ENCODE data around the gene KCNK10. TPM values are rescaled to one million over a fixed set of nuclear protein-coding genes. Genes with fewer than 3 reads are reported as not detected.

Gene KCNK10
- total RNA-seq, 1 donor, result under 0.01 TPM

DNA sequence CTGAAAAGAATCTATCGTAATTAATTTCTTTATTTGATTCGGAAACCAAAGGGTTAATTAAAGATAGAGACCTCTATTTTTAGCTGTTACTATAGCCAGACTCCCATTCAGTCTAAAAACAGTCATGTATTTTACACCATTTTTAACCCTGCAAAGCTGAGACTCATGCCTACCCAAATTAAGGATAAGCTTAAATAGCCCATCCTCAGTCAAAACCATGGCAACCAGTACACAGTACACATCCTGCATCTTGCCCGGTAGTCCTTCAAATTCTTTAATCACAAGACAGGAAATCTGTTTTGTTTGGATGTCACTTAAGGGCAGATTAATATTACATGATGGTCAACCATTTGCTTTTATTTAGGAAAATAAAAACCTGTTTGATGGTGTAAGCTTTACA is 25.5 kb upstream of the KCNK10 start:
- TF ChIP-seq CTCF (IDR thresholded peaks at IDR 0.05; ENCODE audit: extremely low read depth, low read depth, low read length), result no peak
- Histone ChIP-seq H4K20me1 (ENCODE audit: insufficient read depth, low read length) (no peaks in the 10 kb centered on the region), H2AFZ (ENCODE audit: low read length) (no peak overlapping the region), H3K27ac (ENCODE audit: low read depth, low read length) (no peak overlapping the region), H3K4me3 (ENCODE audit: insufficient read depth, low read length) (no peak overlapping the region), H3K9me3 (ENCODE audit: low read depth, low read length) (no peaks in the 10 kb centered on the region), H3K79me2 (ENCODE audit: insufficient read depth, low read length) (no peaks in the 10 kb centered on the region), H3K36me3 (ENCODE audit: insufficient read depth, low read length) (no peaks in the 10 kb centered on the region), H3K27me3 (ENCODE audit: insufficient read depth, low read length) (no peaks in the 10 kb centered on the region), H3K4me2 (ENCODE audit: insufficient read depth, low read length) (no peak overlapping the region), H3K4me1 (ENCODE audit: insufficient read depth, low read length) (no peaks in the 10 kb centered on the region)
- DNase-seq (ENCODE audit: insufficient read length, low spot score, missing footprints), result no peak

GRCh38 chr14:88346048-88346639 is 23.1 kb upstream of the KCNK10 start:
- H3K4me2 ChIP-seq (ENCODE audit: insufficient read depth, low read length), result no peak overlapping the region
- DNase-seq (ENCODE audit: insufficient read length, low spot score, missing footprints), result no peak
- TF ChIP-seq CTCF (IDR thresholded peaks at IDR 0.05; ENCODE audit: extremely low read depth, low read depth, low read length), result no peak

GRCh38 chr14:88342980-88343379 is 19.9 kb upstream of the KCNK10 start:
- Histone ChIP-seq H3K4me3 (ENCODE audit: insufficient read depth, low read length) (no peak overlapping the region), H3K79me2 (ENCODE audit: insufficient read depth, low read length) (no peaks in the 10 kb centered on the region), H3K36me3 (ENCODE audit: insufficient read depth, low read length) (no peaks in the 10 kb centered on the region)

More at GRCh38 chr14:88346048-88346639, 23.1 kb upstream of the KCNK10 start:
- Histone ChIP-seq H3K4me1 (ENCODE audit: insufficient read depth, low read length) (no peaks in the 10 kb centered on the region), H4K20me1 (ENCODE audit: insufficient read depth, low read length) (no peaks in the 10 kb centered on the region), H3K27ac (ENCODE audit: low read depth, low read length) (no peak overlapping the region), H3K4me3 (ENCODE audit: insufficient read depth, low read length) (no peak overlapping the region), H2AFZ (ENCODE audit: low read length) (no peak overlapping the region), H3K36me3 (ENCODE audit: insufficient read depth, low read length) (no peaks in the 10 kb centered on the region), H3K27me3 (ENCODE audit: insufficient read depth, low read length) (no peaks in the 10 kb centered on the region), H3K9me3 (ENCODE audit: low read depth, low read length) (no peaks in the 10 kb centered on the region), H3K79me2 (ENCODE audit: insufficient read depth, low read length) (no peaks in the 10 kb centered on the region)

DNA sequence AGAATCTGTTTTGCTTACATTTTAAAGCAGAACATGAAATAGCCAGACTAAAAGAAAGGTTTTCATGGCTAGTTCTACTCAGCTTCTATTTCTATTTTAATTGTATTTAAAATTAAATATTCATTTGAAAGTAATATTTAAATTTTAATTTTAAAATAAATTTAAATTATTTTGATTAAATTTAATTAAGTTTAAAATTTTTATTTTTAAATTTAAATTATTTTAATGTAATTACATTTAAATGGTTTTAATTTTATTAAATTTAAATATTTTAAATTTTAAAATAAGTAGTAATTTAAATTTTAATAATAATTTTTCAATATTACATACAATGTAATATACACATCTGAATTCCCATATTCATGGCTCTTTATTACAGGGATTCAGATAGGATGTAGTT is 17.3 kb upstream of the KCNK10 start:
- Histone ChIP-seq H3K27ac (ENCODE audit: low read depth, low read length) (no peak overlapping the region), H3K4me1 (ENCODE audit: insufficient read depth, low read length) (no peaks in the 10 kb centered on the region), H3K36me3 (ENCODE audit: insufficient read depth, low read length) (no peaks in the 10 kb centered on the region), H3K27me3 (ENCODE audit: insufficient read depth, low read length) (no peaks in the 10 kb centered on the region), H2AFZ (ENCODE audit: low read length) (no peak overlapping the region), H3K9me3 (ENCODE audit: low read depth, low read length) (no peaks in the 10 kb centered on the region), H4K20me1 (ENCODE audit: insufficient read depth, low read length) (no peaks in the 10 kb centered on the region), H3K4me2 (ENCODE audit: insufficient read depth, low read length) (no peak overlapping the region), H3K79me2 (ENCODE audit: insufficient read depth, low read length) (no peaks in the 10 kb centered on the region), H3K4me3 (ENCODE audit: insufficient read depth, low read length) (no peak overlapping the region)
- no peak for DNase-seq (ENCODE audit: insufficient read length, low spot score, missing footprints)
- TF ChIP-seq CTCF (IDR thresholded peaks at IDR 0.05; ENCODE audit: extremely low read depth, low read depth, low read length), result no peak

More at GRCh38 chr14:88342980-88343379, 19.9 kb upstream of the KCNK10 start:
- no peaks in the 10 kb centered on the region for H4K20me1 ChIP-seq (ENCODE audit: insufficient read depth, low read length)
- no peaks in the 10 kb centered on the region for H3K27me3 ChIP-seq (ENCODE audit: insufficient read depth, low read length)
- no peak overlapping the region for H3K27ac ChIP-seq (ENCODE audit: low read depth, low read length)
- TF ChIP-seq CTCF (IDR thresholded peaks at IDR 0.05; ENCODE audit: extremely low read depth, low read depth, low read length), result no peak
- no peaks in the 10 kb centered on the region for H3K9me3 ChIP-seq (ENCODE audit: low read depth, low read length)
- H3K4me2 ChIP-seq (ENCODE audit: insufficient read depth, low read length), result no peak overlapping the region
- DNase-seq (ENCODE audit: insufficient read length, low spot score, missing footprints), result no peak
- no peaks in the 10 kb centered on the region for H3K4me1 ChIP-seq (ENCODE audit: insufficient read depth, low read length)
- H2AFZ ChIP-seq (ENCODE audit: low read length), result no peak overlapping the region
